ENCODE data around the gene HEATR5A.

DNA sequence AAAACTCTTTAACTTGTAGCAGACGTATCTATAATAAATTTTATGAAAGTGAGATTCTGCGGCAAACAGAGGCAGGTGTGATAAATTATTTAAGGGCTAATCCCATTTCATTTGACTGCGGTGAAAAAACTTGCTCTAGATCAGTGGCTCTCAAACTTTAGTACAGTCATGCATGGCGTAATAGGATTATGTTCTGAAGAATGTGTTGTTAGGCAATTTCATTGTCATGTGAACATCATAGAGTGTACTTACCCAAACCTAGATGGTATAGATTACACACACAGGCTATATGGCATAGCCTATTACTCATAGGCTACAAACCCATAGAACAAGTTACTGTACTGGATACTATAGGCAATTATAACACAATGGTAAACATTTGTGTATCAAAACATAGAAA, 83.7 kb downstream of the HEATR5A start:
- no peak for TF ChIP-seq EZH2 (IDR thresholded peaks at IDR 0.05; ENCODE audit: borderline replicate concordance, low read depth, low read length, poor library complexity, severe bottlenecking)
- TF ChIP-seq, protein P1, sequence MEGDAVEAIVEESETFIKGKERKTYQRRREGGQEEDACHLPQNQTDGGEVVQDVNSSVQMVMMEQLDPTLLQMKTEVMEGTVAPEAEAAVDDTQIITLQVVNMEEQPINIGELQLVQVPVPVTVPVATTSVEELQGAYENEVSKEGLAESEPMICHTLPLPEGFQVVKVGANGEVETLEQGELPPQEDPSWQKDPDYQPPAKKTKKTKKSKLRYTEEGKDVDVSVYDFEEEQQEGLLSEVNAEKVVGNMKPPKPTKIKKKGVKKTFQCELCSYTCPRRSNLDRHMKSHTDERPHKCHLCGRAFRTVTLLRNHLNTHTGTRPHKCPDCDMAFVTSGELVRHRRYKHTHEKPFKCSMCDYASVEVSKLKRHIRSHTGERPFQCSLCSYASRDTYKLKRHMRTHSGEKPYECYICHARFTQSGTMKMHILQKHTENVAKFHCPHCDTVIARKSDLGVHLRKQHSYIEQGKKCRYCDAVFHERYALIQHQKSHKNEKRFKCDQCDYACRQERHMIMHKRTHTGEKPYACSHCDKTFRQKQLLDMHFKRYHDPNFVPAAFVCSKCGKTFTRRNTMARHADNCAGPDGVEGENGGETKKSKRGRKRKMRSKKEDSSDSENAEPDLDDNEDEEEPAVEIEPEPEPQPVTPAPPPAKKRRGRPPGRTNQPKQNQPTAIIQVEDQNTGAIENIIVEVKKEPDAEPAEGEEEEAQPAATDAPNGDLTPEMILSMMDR (conservative IDR thresholded peaks at IDR 0.05; ENCODE audit: low read depth, low read length) = no peak
